Renal cortical epithelial cell (primary cell): ENCODE results near the gene MED9. TPM values are rescaled to one million over a fixed set of nuclear protein-coding genes. Genes with fewer than 3 reads are reported as not detected.
A peak's percentile ranks its signal among the peaks of the same experiment; 100 is the strongest.
"Not testable (repeated sequence)": the region's sequence is repeated elsewhere in the genome, so short reads cannot be mapped to it uniquely, and the experiment has no call there.

Source experiments
- DNase-seq: peaks from one replicate; pipeline ENCODE4 v3.0.0-alpha.2; 2011; ENCODE audit warnings: low read depth
- total RNA-seq: library from RNA; depleted of rRNA; stranded (reverse); fragments of >200 nt; gene quantifications from 2 replicates; pipeline ENCODE4 v1.2.3, GENCODE V29; 2014

MED9 gene, protein sequence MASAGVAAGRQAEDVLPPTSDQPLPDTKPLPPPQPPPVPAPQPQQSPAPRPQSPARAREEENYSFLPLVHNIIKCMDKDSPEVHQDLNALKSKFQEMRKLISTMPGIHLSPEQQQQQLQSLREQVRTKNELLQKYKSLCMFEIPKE
- 10.6 and 22.5 TPM in 2 replicates for total RNA-seq

DNA sequence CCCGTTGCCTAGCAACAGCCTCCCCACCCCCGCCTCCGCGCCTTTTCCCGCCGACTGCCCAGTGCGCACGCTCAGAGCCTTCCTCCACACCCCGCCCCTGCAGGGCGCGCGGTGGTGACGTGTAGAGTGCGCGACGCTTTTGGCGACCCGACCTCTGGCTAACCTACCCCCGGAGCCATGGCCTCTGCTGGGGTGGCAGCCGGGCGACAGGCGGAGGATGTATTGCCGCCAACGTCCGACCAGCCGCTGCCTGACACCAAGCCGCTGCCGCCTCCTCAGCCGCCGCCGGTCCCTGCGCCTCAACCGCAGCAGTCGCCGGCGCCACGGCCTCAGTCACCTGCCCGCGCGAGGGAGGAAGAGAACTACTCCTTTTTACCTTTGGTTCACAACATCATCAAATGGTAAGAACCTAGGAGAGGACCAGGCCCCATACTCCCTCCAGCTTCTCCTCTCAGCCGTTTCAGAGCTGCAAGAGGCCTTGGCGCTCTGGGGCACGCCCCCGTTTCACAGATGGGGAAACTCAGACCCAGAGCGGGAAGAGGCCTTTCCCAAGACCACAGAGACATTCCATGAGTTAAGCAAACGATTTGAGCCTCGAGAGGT lies at the start of gene MED9:
Gene MED9, plus strand, starts transcription at position 136 of the 603 bp plus-strand sequence. Its CDS starts 42 bp downstream, at position 178.
- DNase-seq, result peak; percentile 62

DNA sequence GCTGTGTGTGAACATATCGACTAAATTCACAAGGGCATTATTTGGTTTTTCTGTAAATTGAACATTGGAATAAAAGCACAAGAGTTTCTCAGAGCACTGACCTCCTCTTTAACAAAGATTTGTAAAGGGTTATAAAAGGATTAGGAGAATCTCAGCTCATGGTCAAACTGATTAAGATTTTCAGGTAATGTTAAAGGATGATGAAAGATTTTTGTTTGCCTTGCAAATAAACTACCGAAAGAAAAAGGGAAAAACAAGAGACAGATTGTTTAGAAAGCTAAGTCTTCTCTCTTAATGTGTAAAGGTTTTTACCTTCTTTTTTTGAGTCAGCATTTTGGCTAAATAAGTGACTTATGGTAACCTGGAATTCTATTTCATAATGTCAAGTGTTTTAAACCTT lies 47.6 kb upstream of the MED9 start:
- no peak for DNase-seq

DNA sequence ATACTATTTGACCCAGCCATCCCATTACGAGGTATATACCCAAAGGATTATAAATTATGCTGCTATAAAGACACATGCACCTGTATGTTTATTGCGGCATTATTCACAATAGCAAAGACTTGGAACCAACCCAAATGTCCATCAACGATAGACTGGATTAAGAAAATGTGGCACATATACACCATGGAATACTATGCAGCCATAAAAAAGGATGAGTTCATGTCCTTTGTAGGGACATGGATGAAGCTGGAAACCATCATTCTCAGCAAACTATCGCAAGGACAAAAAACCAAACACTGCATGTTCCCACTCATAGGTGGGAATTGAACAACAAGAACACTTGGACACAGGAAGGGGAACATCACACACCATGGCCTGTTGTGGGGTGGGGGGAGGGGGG lies 45.9 kb upstream of the MED9 start:
- not testable (repeated sequence) for DNase-seq

DNA sequence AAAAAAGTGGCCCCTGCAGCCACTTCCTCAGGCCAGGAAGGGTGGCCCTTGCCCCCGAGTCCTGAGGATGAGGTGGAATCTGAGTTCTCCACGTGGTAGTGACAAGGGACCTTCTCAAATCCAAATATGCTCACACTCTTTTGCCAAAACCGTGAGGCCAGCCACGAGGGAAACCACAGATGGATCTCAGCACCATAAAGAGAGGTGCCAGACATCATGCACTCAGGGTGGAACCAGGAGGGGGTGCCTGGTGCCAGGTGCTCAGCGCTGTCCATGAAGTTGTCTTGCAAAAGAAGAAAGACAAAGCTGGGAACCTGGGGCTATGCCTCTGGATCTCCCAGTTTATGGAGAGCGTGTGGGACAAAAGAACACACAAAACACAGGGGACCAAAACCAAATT lies 45.2 kb upstream of the MED9 start:
- DNase-seq, result no peak

DNA sequence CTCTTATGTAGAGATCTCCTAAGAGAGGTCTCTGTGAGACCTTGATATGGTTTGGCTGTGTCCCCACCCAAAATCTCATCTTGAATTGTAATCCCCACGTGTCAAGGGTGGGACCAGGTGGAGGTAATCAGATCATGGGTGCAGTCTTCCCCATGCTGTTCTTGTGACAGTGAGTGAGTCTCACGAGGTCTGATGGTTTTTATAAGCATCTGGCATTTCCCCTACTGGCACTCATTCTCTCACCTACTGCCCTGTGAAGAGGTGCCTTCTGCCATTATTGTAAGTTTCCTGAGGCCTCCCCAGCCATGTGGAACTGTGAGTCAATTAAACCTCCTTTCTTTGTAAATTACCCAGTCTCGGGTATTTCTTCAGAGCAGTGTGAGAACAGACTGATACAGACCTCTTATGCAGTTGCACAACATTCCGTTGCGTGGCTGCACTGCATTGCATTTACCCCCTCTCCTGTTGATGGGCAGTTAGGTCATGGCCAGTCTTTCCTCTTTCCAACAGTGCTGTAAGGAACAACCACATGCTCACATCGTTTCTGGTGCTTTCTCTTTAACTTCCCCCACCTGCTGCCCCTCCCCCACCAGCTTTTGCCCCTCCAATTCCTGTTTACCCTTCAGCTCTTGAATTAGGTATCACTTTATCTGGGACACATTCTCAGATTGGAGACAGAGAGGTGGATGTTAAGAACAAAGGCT lies 43.6 kb upstream of the MED9 start:
- peak; percentile 92 for DNase-seq

DNA sequence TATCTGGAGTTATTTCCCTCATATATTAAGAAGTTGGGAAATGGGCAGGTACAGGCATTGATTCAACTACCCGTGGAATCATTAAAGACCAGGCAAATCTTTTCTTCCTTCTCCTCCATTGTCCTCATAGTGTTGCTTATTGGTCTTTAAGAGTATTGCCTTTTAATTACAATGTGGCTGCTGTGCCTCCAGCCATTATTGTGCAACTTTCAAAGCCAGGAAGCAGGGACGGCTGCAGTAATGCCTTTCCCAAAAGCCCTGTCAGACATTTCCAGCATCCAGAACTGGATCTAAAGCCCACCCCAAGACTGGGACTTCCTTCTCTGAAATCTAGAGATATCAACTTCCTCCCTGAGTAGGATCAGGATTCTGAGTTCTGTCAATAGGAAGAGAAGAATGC lies 42.3 kb upstream of the MED9 start:
- no peak for DNase-seq

DNA sequence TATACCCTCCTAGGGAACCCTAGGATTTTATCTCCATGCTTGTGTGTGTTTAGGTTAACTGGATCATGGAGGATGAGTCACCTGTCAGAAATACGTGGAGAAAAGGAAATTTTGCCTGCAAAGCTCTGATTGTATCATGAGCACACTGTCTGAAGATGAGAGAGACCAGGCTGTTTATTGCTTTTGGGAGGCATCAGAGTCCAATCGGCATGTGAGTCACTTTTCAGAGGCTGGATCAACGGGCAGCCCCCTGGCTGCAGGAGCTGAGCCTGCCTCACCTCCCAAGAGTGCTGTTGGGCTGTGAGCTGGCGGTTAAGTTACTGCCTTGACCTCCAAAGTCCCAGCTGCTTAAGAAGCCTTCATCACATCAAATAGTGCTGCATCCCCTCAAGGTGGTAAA lies 41.5 kb upstream of the MED9 start:
- DNase-seq, result peak; percentile 72

DNA sequence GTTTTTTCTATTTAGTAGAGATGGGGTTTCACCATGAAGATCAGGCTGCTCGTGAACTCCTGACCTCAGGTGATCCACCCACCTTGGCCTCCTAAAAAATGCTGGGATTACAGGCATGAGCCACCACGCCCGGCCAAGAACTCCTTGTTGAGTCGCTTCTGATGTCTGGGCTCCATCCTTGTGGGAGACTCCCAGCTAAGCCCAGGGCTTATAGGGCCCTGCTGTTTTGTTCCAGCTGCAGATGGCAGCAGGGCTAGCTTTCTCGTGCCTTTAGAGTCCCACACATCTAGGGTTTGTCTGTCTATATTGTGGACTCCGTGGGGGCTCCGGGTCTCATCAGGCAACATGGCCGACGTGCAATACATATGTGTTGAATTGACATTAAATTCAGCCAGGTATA lies 39.3 kb upstream of the MED9 start:
- no peak for DNase-seq

DNA sequence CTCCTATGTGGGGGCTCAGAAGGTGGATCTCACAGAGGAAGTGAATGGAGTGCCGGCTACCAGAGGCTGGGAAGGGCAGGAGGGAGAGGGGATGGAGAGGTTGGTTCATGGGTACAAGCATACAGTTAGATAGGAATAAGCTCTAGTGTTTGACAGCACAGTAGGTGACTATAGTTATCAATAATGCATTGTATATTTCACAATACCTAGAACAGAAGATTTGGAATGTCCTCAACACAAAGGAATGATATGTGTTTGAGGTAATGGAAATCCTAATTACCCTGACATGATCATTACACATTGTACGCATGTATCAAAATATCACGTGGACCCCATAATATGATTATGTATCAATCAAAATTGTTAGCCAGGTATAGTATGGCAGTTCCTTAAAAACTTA lies 38.9 kb upstream of the MED9 start:
- no peak for DNase-seq

DNA sequence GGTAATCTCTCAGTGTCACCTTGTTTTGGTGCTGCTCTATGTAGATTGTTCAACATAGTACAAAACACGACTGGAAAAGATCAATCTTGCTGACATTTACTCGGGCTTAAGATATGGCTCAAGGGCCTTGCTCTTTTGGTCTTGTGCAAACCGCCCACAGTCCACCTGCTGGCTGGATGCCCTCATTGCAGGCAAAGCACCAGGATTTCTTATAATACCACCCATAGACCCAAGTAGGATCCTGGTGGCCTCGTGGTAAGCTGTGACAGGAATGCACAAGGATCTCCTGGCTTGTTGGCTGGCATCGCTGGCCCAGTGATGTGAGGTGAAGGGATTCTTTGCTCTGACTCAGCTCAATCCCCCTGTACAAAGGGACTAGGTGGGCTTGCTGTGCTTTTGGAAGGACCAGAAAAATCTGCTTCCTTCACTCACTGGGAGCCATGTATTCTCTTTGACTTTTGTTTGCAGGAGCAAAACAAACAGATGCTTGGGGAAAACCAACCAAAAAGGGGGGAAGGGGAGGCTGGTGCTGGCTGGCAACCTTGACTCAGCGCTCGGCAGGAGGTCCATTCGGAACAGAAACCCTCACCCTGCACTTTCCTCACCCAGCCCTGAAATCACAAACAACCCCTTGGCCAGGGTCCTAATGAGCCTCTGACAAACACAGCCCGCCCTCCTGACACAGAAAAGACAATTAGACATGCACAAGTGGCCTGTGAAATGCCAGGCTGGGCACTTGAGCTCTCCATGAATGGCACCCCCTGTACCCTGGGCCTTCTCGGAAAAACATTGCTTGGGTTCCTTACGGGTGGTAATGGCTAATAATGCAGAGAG lies 36.6 kb upstream of the MED9 start:
- peak; percentile 99 for DNase-seq

DNA sequence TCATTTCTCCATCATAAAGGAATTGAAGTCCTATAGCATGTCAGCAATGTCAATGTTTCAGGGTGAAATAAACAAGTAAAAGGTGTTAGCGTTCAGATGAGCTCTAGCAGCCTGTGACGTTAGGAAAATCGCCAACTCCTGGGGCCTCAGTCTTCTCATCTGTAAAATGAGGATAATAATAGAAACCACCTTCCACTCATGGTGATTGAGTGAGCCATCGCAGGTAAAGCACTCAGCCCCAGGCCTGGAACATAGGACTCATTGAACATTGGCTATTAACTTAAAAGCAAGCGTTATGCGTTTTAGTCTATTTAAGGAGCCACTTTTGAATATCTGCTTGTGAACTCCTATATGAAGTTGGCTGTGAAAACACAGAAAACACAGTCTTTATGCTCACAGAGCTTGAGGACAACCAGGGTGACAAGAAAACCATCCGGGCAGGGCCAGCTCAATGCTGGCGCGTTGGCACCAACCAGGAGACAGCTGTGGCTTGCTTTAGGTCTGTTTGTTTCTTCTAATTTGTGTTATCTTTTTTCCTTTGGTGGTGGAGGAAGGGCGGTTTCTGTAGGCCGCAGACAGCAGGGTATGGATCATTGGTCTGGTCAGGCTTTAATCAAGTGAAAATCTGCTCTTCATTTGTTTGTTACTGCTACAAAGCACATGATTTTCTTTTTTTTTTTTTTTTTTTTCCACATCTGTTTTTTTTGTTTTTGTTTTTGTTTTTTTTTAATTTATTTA lies 35.7 kb upstream of the MED9 start:
- DNase-seq, result no peak

DNA sequence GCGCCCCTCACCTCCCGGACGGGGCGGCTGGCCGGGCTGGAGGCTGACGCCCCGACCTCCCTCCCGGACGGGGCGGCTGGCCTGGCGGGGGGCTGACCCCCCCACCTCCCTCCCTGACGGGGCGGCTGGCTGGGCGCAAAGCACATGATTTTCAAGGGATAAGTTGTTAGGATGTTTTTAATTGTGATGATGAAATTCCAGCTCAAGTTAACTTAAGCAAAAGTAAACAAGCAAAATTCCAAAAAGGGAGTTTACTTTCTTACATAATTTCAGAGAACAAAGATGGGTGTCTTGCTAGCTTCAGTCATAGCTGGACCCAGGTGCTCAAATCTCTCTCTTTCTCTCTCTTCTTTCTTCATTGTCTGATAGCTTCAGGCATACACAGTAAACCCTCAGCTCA lies 33.6 kb upstream of the MED9 start:
- DNase-seq, result peak; percentile 69

DNA sequence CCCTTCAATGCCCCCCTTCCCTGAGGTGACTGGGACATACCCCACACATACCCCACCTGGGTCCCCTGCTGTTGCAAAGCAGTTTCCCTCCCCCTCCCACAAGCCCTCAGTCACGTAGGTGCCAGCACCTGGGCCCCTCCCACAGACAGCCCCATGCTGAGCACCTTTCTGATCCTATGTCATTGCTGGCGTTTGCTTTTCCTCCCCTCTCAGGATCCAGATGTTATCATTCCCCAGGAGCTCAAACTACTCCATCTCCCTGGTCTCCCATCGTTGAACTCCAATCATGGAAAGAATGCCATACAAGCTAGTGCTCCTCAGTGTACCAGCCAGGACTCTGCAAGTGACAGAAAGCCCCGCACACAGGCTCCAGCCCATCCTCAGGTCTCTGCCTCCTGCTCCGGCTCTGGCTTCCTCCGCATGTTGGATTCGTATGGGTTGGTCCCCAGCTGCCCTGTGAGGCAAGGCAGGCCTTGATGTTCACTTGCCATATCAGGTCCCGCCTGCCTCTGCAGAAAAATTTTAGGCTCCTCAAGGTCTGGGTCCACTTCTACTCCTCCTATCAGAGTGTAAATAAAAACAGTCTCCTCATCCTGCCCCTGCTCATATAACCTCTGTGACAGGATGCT lies 31.4 kb upstream of the MED9 start:
- DNase-seq, result no peak

DNA sequence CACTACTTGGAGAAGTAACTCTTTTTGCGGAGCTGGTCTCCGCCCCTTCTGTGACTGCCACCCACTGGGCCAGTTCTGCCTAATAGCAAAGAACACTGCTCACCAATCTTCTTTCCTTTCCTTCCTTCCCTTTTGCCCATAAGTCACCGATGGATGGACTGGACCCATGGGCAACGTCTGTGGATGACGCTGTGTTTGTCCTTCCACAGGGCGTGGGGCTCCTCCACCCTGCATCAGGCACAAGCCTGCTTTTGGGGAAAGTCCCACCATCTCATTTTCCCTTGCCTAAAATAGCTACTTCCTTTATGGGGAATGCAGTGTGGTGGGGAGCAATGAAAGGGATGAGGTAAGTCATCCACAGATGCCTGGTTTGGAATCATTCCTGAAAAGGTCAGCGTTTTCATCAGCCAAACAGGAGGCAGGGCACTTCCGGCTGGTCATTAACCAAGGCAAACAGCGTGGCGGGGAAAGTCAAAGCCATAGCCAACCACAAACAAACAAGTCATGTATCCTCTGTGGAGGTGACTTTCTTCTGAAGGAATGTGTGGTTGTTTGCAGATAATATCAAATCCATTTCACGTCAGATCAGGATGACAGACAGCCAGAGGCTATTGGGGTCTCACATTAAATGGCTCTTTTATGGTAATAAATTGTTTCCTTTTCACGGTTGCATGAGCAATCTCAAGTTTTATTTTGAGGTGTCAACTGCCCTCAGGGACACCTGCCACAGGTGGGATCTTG lies 30.7 kb upstream of the MED9 start:
- DNase-seq, result peak; percentile 100

DNA sequence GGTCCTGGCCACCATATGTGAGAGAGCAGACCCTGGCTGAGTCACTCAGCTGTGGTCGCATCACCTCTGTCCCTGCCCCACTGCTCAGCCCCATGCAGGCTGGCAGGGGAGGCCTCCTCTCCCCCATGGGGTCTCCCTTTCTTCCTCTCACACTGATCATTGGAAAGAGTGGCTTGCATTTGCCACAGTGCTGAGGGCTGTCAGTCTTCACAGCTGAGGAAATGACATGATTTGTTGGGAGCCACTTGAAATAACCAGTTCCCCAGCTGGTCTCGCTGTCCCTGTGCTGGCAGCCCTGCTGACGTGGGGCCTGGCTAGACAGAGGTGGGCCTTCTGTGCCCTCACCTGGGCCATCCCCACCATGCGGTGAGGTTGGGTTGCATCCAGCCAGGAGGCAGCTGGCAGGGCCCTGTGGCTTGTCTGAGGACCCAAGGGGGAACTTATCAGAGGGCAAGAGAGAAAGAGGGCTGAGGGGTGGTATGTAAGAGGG lies 30.1 kb upstream of the MED9 start:
- DNase-seq, result no peak

DNA sequence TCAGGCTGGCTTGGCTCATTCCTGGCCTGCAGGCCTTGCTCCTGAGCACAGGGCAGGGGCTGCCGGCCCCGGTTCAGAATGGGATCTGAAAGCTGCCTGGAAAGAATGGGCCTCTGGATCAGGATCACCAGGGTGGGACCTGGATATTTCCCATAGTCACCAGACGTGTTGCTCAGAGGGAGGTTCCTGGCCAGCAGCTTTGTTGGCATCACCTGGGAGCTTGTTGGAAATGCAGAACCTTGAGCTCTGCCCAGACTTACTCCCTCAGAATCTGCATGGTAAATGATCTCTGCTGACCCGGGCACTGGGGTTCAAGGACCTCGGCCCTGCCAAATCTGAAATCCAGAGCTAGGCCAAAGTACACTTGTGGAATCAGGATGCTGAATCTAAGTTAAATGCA lies 29.5 kb upstream of the MED9 start:
- no peak for DNase-seq

DNA sequence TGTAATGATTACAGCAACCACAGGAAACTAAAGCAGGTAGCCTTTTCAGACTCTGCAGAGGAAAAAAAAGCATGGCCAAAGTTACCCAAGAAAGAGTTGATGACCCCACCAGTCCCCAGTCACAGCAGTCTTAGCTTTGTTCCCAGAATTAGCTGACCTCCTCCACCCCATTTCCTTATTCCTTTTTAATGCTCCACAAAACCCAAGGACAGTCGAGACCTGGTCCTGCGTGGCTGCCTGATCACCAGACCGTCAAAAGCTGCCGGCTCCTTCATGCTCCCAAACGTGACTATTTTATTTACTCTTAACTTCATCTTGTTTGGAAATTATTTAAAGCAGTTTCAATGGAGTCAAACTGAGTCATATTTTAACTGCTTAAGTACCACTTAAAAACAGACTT lies 28.7 kb upstream of the MED9 start:
- DNase-seq, result peak; percentile 94

DNA sequence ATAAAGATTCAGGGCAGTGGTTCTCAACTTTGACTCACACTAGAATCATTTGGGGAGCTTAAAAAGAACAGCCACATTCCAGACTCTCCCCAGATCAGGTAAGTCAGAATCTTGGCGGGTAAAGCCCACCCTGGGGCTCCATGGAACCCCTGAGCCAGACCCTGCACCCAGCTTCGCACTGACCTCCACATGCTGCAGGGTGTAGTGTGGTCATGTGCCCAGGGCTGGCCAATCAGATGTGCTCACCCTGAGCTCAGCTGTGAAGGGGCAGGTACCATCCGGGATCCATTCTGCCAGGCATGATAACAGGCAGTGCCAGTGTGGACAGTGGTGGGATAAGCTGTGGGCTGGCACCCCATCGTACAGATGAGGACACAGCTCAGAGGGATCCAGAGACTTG lies 28.1 kb upstream of the MED9 start:
- DNase-seq, result no peak

DNA sequence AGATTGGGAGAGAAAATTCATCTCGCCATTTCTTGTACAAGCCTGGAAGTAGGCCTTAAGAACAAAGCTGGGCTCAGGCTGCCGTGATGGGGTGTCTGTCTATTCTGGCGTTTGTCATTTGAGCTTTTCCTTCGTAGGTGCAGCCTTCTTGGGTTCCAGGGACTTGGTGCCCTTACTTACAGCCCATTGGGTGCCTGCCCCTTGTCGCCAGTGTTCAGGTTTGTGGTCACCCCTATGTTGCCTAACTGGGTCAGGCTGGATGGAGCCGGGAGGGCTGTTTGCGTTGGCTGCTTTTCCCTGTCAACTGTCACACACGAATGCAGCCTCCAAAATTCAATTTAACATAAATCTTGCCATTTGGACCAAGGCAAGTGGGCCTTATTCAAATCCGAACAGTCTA lies 23.7 kb upstream of the MED9 start:
- DNase-seq, result no peak

DNA sequence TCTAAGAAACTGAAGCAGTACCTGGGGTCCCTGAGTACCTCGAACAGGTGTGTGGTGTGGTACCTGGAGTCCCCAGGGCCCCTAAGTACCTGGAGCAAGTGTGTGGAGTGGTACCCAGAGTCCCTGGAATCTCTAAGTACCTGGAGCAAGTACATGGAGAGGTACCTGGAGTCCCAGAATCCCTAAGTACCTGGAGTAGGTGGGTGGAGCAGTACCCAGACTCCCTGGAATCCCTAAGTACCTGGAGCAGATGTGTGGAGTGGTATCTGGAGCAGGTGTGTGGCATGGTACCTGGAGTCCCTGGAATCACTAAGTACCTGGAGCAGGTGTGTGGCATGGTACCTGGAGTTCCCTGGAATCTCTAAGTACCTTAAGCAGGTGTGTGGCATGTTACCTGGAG lies 22.5 kb upstream of the MED9 start:
- DNase-seq, result no peak

DNA sequence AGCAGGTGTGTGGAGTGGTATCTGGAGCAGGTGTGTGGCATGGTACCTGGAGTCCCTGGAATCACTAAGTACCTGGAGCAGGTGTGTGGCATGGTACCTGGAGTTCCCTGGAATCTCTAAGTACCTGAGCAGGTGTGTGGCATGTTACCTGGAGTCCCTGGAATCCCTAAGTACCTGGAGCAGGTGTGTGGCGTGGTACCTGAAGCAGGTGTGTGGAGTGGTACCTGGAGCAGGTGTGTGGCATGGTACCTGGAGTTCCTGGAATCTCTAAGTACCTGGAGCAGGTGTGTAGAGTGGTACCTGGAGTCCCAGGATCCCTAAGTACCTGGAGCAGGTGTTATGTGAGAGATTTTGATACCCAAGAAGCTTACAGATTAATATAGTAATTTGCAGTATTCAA lies 22.1 kb upstream of the MED9 start:
- DNase-seq, result not testable (repeated sequence)
